ENCODE data around the gene ASL. TPM values are rescaled to one million over a fixed set of nuclear protein-coding genes. Genes with fewer than 3 reads are reported as not detected.
A peak's percentile ranks its signal among the peaks of the same experiment; 100 is the strongest.
"Not testable (repeated sequence)": the region's sequence is repeated elsewhere in the genome, so short reads cannot be mapped to it uniquely, and the experiment has no call there.

The ASL gene
- total and polyA plus RNA-seq, 4 donors = 60.3 to 272 (median 252) TPM

- peak overlapping the region; percentile 74 to 99 for H3K27ac ChIP-seq (ENCODE audit: low read depth in 1 of 2, low read length in 2 of 2)
These were observed 50.2 kb downstream of the ASL start for GRCh38 chr7:66125781-66126352.

DNA sequence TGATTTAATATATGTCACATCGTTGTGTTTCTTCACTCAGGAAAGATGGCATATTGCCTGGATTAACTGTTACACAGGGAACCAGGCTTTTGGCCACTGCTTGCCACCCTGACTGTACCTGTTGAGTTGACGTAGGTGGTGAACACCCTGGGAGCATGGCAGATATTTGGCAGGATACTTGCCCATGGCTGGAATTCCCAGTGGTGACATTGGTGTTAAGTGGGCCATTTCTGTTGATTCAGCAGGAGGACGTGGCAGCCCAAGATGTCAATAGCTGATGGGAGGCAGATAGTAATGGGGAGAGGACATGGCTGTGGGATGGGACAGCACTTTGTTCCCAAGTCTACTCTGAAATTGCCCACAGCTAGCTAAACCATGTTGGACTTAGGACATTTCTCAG is 51.6 kb downstream of the ASL start:
- not testable (repeated sequence) for H3K27me3 ChIP-seq (ENCODE audit: control insufficient read depth in 4 of 4, insufficient read depth in 4 of 4, low read length in 3 of 4); H3K9me3 ChIP-seq (ENCODE audit: control insufficient read depth in 4 of 4, low read length in 3 of 4); DNase-seq (ENCODE audit: low spot score); H3K9ac ChIP-seq (ENCODE audit: low read depth in 1 of 2, low read length in 2 of 2); H3K4me3 ChIP-seq (ENCODE audit: low read depth in 1 of 3, low read length in 3 of 3)
- TF ChIP-seq HNF4A (conservative IDR thresholded peaks at IDR 0.05) = peak in 1 of 2 donors; percentile 37
- TF ChIP-seq FOXA2 (IDR thresholded peaks at IDR 0.05) = peak; percentile 22
- peak; percentile 39 for TF ChIP-seq YY1 (IDR thresholded peaks at IDR 0.05)
- peak in 1 of 2 donors; percentile 2 for TF ChIP-seq RAD21 (IDR thresholded peaks at IDR 0.05)
- peak in 1 of 2 donors; percentile 59 for TF ChIP-seq RXRA (IDR thresholded peaks at IDR 0.05)
- TF ChIP-seq JUND (IDR thresholded peaks at IDR 0.05) = peak in 1 of 2 donors; percentile 39
- TF ChIP-seq, protein P1, sequence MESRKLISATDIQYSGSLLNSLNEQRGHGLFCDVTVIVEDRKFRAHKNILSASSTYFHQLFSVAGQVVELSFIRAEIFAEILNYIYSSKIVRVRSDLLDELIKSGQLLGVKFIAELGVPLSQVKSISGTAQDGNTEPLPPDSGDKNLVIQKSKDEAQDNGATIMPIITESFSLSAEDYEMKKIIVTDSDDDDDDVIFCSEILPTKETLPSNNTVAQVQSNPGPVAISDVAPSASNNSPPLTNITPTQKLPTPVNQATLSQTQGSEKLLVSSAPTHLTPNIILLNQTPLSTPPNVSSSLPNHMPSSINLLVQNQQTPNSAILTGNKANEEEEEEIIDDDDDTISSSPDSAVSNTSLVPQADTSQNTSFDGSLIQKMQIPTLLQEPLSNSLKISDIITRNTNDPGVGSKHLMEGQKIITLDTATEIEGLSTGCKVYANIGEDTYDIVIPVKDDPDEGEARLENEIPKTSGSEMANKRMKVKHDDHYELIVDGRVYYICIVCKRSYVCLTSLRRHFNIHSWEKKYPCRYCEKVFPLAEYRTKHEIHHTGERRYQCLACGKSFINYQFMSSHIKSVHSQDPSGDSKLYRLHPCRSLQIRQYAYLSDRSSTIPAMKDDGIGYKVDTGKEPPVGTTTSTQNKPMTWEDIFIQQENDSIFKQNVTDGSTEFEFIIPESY (IDR thresholded peaks at IDR 0.05) = peak; percentile 24
- WGBS = 43% methylated on average over 3 of the region's 3 CpGs
- Histone ChIP-seq H3K4me1 (ENCODE audit: control insufficient read depth in 4 of 4, insufficient read depth in 4 of 4, low read length in 3 of 4) (peaks cover 5 to 31% (median 10%) of the 10 kb centered on the region in 4 donors), H3K27ac (ENCODE audit: low read depth in 1 of 2, low read length in 2 of 2) (peak overlapping the region; percentile 74 to 99), H3K36me3 (ENCODE audit: control insufficient read depth in 4 of 4, insufficient read depth in 3 of 4, low read depth in 1 of 4, low read length in 3 of 4) (peaks cover 2 to 12% (median 10%) of the 10 kb centered on the region in 4 donors)

More at GRCh38 chr7:66125781-66126352, 50.2 kb downstream of the ASL start:
- WGBS = 42% methylated on average over 6 of the region's 6 CpGs
- TF ChIP-seq HNF4A (conservative IDR thresholded peaks at IDR 0.05) = peak; percentile 61 to 71
- peak; percentile 31 for TF ChIP-seq FOXA2 (IDR thresholded peaks at IDR 0.05)
- TF ChIP-seq HNF4G (IDR thresholded peaks at IDR 0.05) = peak; percentile 20
- TF ChIP-seq SP1 (IDR thresholded peaks at IDR 0.05) = peak; percentile 29
- peak in 1 of 2 donors; percentile 36 for TF ChIP-seq JUND (IDR thresholded peaks at IDR 0.05)
- TF ChIP-seq RAD21 (IDR thresholded peaks at IDR 0.05) = peak; percentile 13 to 25
- peak; percentile 44 to 67 for TF ChIP-seq RXRA (IDR thresholded peaks at IDR 0.05)
- H3K9ac ChIP-seq (ENCODE audit: low read depth in 1 of 2, low read length in 2 of 2) = peak overlapping the region in 1 of 2 donors; percentile 14
- DNase-seq (ENCODE audit: low spot score); H3K9me3 ChIP-seq (ENCODE audit: control insufficient read depth in 4 of 4, low read length in 3 of 4); H3K27me3 ChIP-seq (ENCODE audit: control insufficient read depth in 4 of 4, insufficient read depth in 4 of 4, low read length in 3 of 4); H3K4me3 ChIP-seq (ENCODE audit: low read depth in 1 of 3, low read length in 3 of 3); H3K36me3 ChIP-seq (ENCODE audit: control insufficient read depth in 4 of 4, insufficient read depth in 3 of 4, low read depth in 1 of 4, low read length in 3 of 4): not testable (repeated sequence)
- H3K4me1 ChIP-seq (ENCODE audit: control insufficient read depth in 4 of 4, insufficient read depth in 4 of 4, low read length in 3 of 4) = peaks cover 5 to 31% (median 10%) of the 10 kb centered on the region in 4 donors

- Histone ChIP-seq H3K9ac (ENCODE audit: low read depth in 1 of 2, low read length in 2 of 2) (no peak overlapping the region), H3K4me1 (ENCODE audit: control insufficient read depth in 4 of 4, insufficient read depth in 4 of 4, low read length in 3 of 4) (peaks cover 6 to 30% (median 21%) of the 10 kb centered on the region in 4 donors), H3K36me3 (ENCODE audit: control insufficient read depth in 4 of 4, insufficient read depth in 3 of 4, low read depth in 1 of 4, low read length in 3 of 4) (peaks cover 1 to 19% (median 18%) of the 10 kb centered on the region in 4 donors), H3K27me3 (ENCODE audit: control insufficient read depth in 4 of 4, insufficient read depth in 4 of 4, low read length in 3 of 4) (no peaks in the 10 kb centered on the region), H3K9me3 (ENCODE audit: control insufficient read depth in 4 of 4, low read length in 3 of 4) (no peaks in the 10 kb centered on the region), H3K4me3 (ENCODE audit: low read depth in 1 of 3, low read length in 3 of 3) (no peak overlapping the region), H3K27ac (ENCODE audit: low read depth in 1 of 2, low read length in 2 of 2) (no peak overlapping the region)
- no peak for DNase-seq (ENCODE audit: low spot score)
- 90% methylated on average over 8 of the region's 8 CpGs for WGBS
- TF ChIP-seq, protein P2, sequence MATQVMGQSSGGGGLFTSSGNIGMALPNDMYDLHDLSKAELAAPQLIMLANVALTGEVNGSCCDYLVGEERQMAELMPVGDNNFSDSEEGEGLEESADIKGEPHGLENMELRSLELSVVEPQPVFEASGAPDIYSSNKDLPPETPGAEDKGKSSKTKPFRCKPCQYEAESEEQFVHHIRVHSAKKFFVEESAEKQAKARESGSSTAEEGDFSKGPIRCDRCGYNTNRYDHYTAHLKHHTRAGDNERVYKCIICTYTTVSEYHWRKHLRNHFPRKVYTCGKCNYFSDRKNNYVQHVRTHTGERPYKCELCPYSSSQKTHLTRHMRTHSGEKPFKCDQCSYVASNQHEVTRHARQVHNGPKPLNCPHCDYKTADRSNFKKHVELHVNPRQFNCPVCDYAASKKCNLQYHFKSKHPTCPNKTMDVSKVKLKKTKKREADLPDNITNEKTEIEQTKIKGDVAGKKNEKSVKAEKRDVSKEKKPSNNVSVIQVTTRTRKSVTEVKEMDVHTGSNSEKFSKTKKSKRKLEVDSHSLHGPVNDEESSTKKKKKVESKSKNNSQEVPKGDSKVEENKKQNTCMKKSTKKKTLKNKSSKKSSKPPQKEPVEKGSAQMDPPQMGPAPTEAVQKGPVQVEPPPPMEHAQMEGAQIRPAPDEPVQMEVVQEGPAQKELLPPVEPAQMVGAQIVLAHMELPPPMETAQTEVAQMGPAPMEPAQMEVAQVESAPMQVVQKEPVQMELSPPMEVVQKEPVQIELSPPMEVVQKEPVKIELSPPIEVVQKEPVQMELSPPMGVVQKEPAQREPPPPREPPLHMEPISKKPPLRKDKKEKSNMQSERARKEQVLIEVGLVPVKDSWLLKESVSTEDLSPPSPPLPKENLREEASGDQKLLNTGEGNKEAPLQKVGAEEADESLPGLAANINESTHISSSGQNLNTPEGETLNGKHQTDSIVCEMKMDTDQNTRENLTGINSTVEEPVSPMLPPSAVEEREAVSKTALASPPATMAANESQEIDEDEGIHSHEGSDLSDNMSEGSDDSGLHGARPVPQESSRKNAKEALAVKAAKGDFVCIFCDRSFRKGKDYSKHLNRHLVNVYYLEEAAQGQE (IDR thresholded peaks at IDR 0.05) = no peak
- TF ChIP-seq CTCF (IDR thresholded peaks at IDR 0.05; ENCODE audit: low read depth, low read length, missing input control) = no peak
- no peak for TF ChIP-seq ATF3 (IDR thresholded peaks at IDR 0.05)
- no peak for TF ChIP-seq RAD21 (IDR thresholded peaks at IDR 0.05)
- TF ChIP-seq HNF4G (IDR thresholded peaks at IDR 0.05) = no peak
- TF ChIP-seq, protein P1 (IDR thresholded peaks at IDR 0.05) = no peak
- TF ChIP-seq RXRA (IDR thresholded peaks at IDR 0.05) = no peak
- no peak for TF ChIP-seq JUND (IDR thresholded peaks at IDR 0.05)
- no peak for TF ChIP-seq GABPA (IDR thresholded peaks at IDR 0.05 in 1 of 2, conservative IDR thresholded peaks at IDR 0.05 in 1 of 2)
- TF ChIP-seq, protein P3, sequence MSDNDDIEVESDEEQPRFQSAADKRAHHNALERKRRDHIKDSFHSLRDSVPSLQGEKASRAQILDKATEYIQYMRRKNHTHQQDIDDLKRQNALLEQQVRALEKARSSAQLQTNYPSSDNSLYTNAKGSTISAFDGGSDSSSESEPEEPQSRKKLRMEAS (IDR thresholded peaks at IDR 0.05) = no peak
These were observed 63.6 kb downstream of the ASL start for GRCh38 chr7:66138994-66139752.
